ENCODE results near the gene ZNF746. TPM values are rescaled to one million over a fixed set of nuclear protein-coding genes. Genes with fewer than 3 reads are reported as not detected.

The ZNF746 gene
- total RNA-seq, 1 experiment from 2014 or later, result 17.1 TPM

Other genes starting within 250 kb of the ZNF746 start
- 9.9 to 12.1 TPM (median 12.0 TPM) in 3 replicates for gene ZNF783, start 235.6 kb downstream of the ZNF746 start, total RNA-seq (2021)
- gene ZNF777, start 36.7 kb downstream of the ZNF746 start, total RNA-seq (2021), result 12.0 to 13.6 TPM (median 12.6 TPM) in 3 replicates